ENCODE data around the gene MUC3A.
"Not testable (repeated sequence)": the region's sequence is repeated elsewhere in the genome, so short reads cannot be mapped to it uniquely, and the experiment has no call there.

MUC3A gene

DNA sequence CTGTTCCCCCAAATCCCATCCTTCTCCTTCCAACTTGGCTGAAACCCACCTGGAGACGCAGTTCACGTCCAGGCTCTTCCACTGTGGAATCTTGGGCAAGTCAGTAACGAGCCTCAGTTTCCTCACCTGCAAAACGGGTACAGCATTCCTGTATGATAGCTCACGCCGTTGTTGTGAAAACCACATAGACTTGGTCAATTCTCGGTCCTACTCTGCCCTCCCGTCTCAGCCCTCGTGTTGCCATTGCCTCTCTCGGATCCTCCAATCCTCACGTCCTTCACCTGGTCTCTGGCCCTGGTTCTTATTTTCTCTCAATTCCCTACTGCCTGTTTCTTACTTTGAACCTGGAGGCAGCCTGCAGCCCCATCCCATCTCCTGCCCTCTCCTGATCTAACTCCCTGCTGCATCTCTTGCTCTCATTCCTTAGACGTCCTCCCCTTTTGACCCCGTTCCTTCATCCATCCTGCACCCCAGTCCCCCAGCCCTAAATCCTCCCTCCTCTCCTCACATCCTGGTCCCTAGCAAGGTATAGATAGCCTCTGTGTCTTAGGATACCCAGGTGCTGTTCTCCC lies 18.0 kb downstream of the MUC3A start:
- no peak for DNase-seq
- in situ Hi-C loops (cut with MboI; ENCODE audit: low pct_unique_long_range_greater_than_20kb, low sequenced_read_pairs), result loop anchor here (10.0 kb wide), 1 partner anchor 97 kb away; no protein-coding TSS in a partner anchor

DNA sequence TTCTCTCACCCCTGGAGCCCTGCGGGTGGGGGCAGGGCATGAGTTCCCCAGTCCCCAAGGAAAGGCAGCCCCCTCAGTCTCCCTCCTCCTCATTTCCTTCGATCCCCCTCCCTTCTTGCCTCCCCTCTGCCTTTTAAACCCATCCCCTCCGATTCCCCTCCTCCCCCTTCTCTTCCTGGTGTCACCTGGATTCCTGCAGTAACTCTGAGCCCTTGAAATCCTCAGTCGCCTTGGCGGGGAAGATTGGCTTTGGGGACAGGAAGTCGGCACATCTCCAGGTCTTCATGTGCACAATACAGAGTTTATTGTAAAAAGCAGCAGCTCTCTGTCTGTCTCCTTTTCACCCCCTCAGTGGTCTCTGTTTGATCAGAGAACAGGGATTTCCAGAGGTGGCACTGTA lies 18.7 kb downstream of the MUC3A start:
- no peak for DNase-seq
- in situ Hi-C loops (cut with MboI; ENCODE audit: low pct_unique_long_range_greater_than_20kb, low sequenced_read_pairs), result loop anchor here (10.0 kb wide), 1 partner anchor 97 kb away; no protein-coding TSS in a partner anchor

DNA sequence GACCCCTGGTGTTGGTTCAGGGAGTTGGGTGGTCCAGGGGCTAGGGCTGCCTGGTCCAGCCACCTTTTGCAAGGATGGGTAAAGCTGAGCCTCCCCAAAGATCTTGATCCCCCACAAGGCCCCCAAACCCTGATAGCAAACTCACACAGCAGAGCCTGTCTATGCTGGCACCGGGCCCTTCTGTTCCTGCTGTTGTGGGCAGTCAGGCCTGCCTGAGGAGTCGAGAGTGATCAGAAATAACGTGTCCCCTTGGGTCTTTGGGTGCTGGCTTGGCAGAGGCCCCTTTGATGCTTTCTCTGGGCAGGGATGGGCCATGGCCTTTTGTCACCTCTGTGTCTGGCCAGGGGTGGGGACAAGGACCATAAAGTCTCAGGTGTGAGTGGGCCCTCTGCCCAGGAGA lies 19.3 kb downstream of the MUC3A start:
- in situ Hi-C loops (cut with MboI; ENCODE audit: low pct_unique_long_range_greater_than_20kb, low sequenced_read_pairs), result loop anchor here (10.0 kb wide), 1 partner anchor 96 kb away; no protein-coding TSS in a partner anchor
- DNase-seq, result no peak

DNA sequence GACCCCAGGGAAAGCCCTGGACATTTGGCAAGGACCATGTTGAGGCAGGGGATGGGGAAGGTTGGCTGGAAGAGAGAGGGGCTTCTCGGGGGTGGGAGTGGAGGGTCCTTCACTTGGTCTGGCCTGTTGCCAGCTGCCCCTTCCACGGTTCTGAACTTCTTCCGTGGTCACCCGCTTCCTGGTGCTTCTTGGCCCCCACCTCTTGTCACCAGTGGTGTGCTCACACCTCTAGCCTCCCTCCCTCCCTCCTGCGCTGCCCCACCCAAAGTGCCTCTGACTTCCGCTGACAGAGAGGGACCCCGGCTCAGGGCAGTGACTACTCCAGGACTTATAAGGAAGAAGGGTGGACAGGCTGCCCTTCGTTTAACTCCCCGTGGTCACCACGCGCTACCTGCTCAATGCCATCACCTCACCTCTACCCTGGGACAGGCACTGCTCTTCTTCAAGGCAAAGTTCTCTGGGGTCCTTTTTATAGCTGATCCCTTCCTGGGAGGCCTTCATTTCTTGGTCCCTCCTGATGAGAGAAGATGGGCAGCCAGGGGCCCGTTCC lies 19.8 kb downstream of the MUC3A start, which contains the start of gene MUC12:
TSS of gene MUC12 (plus strand) at position 500 of the 550 bp plus-strand sequence. CDS start 58 bp downstream, outside the sequence.
- in situ Hi-C loops (cut with MboI; ENCODE audit: low pct_unique_long_range_greater_than_20kb, low sequenced_read_pairs), result loop anchor here (10.0 kb wide), 1 partner anchor 96 kb away; no protein-coding TSS in a partner anchor
- no peak for DNase-seq

DNA sequence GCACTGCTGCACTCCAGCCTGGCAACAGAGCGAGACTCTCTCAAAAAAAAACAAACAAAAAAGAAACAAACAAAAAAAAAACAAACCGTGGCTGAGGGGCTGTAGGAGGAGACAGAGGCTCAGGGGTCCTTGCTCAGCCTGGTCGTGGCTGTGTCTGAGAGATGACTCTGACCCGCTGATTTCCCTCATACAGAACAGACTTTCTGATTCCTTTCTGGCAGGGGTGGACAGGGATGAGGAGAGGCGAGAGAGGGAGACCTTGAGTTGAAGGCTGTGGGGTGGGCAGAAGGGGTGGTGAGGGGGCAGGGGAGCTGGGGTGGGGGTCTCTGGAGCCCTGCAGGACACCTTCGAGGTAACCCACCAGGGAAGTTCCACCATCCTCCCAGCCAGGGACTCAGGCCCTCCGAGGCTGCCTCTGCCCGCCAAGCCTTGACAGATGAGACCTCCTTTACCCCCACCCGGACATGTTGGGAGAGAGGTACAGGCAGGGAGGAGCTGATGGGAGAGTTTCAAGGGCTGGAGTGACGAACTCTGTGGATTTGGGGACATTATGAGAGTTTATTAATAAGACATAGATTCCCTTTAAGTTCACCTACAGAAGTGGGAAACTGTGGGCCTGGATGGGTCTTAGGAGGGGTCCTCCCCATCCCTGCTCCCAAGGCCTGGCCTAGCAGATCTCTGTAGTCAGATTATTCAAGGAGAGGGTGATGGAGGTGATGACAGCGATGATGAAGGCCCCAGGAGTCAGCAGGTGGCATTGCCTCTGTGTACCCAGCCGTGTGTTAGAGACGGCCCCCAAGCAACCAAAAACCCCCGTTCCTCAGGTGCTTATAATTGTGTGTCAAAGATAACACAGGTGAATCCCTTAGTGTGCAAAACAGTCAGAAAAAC lies 22.0 kb downstream of the MUC3A start:
- DNase-seq, result no peak
- in situ Hi-C loops (cut with MboI; ENCODE audit: low pct_unique_long_range_greater_than_20kb, low sequenced_read_pairs), result no loop called here

DNA sequence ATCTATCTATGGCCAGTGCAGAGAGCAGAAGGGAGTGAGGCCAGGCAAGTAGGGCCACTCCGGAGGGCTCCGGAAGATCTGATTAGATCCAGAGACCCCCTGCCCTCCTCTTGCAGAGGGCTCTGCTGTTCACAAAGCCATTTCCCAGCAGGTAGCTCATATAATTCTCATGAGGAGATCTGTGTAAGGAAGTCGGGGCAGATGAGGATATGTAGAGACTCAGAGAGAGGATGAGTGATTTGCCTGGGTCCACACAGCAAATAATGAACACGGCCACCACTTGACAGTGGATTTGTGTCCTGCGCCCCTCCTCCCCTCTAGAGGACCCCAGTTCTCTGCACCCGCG lies 22.6 kb downstream of the MUC3A start:
- in situ Hi-C loops (cut with MboI; ENCODE audit: low pct_unique_long_range_greater_than_20kb, low sequenced_read_pairs), result no loop called here
- no peak for DNase-seq

DNA sequence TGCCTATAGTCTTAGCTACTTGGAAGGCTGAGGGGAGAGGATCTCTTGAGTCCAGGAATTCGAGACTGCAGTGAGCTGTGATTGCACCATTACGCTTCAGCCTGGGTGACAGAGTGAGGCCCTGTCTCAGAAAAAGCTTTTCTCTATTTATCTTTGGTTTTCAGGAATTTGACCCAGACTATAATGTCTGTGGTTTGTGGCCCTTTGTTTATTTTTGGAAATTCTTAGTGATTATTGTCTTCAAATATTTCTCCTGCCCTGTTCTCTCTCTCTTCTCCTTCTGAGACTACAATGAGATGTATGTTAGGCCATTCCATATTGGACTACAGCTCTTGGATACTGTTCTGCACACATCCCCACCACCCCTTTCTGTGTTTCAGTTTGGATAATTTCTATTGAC lies 24.7 kb downstream of the MUC3A start:
- in situ Hi-C loops (cut with MboI; ENCODE audit: low pct_unique_long_range_greater_than_20kb, low sequenced_read_pairs), result no loop called here
- no peak for DNase-seq

DNA sequence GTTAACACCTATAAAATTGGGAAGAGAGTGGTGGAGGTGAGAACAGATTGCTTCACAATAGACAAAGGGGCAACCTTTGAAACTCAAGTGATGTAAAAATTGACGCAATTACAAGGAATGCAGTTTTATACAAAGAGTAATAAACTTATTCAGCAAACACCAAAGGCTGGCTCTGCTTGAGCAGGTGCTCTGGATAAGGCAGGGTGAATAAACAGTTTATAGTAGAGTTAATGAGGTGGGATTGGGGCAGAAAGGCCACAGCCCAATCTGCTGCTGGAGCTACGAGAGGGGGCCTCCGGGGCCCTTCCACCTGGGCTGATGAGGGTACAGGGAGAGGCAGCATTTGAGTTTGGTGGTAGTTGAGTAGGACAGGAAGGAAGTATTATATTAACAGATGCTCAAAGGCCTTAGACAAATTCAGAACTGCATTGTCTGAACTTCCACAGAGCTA lies 26.1 kb downstream of the MUC3A start:
- in situ Hi-C loops (cut with MboI; ENCODE audit: low pct_unique_long_range_greater_than_20kb, low sequenced_read_pairs), result no loop called here

DNA sequence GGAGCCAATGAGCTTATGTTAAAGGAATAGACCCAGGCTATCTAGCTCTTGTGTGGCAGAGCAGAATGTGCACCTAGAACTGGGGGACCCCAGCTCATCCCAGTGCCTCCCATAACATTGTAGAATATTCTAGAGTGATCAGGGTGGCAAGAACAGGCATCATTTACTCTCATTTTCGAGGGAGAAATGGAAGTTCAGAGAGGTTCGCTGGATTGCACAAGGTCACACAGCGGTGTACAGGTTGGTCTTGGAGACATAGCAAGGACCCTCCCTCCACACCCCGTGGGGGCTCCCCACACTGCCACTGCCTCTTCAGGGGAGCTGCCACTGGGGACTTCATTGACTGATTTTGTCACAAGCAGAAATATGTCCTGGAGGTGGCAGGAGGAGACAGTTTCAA lies 29.0 kb downstream of the MUC3A start:
- in situ Hi-C loops (cut with MboI; ENCODE audit: low pct_unique_long_range_greater_than_20kb, low sequenced_read_pairs), result no loop called here
- no peak for DNase-seq

More for the DNA sequence above, 26.1 kb downstream of the MUC3A start:
- DNase-seq, result no peak

DNA sequence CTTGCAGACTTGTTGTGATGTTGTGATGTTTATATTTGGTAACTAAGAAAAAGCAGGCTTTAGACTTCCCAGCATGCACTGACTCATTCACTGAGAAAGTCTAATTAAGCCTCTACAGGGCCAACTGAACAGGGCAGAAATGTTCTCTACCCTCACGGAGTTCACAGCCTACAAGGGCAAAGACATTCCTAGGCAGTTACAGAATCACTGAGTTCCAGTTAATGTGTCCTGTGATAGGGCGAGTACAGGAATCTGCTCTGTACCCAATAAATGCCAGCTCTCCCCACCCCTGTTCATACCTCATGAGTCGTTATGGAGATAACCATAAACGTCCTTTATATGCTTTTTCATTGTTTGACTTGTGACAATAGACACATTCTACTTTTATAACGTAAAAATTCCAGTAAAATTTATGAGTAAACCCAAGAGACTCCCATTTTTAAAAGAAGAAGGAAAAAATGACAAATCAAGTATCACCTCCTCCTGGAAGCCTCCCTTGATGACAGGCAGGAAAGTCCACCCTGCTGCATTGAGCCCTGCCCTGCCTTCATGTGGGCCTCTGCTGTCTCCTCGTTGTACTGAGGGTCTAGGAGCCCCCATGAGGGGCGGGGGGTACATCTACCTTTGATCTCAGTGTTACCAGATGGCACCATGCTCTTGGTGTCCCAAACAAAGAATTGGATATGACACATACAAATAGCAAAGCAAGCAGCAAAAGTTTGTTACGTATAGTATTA lies 34.3 kb downstream of the MUC3A start:
- no peak for DNase-seq
- in situ Hi-C loops (cut with MboI; ENCODE audit: low pct_unique_long_range_greater_than_20kb, low sequenced_read_pairs), result no loop called here

DNA sequence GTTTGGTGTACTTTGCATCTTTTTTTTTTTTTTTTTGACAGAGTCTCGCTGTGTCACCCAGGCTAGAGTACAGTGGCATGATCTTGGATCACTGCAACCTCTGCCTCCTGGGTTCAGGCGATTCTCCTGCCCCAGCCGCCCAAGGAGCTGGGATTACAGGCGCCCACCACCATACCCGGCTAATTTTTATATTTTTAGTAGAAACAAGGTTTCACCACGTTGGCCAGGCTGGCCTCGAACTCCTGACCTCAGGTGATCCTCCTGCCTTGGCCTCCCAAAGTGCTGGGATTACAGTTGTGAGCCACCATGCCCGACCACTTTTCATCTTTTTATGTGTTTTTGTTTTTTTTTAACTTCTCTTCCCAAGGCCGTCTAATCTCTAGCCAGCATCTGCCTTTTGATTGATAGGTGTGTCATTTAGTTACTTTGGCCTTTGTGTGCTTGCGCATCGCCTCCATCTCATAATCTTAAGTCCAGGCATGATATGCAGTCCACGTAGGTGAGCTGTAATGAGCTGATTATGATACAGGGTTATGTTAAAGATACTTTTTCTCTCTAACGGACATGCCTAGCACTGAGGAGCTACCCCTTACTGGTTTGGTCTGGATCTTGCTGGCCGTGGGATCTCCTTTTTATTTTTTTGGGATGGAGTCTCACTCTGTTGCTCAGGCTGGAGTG lies 35.0 kb downstream of the MUC3A start:
- in situ Hi-C loops (cut with MboI; ENCODE audit: low pct_unique_long_range_greater_than_20kb, low sequenced_read_pairs); DNase-seq: not testable (repeated sequence)

DNA sequence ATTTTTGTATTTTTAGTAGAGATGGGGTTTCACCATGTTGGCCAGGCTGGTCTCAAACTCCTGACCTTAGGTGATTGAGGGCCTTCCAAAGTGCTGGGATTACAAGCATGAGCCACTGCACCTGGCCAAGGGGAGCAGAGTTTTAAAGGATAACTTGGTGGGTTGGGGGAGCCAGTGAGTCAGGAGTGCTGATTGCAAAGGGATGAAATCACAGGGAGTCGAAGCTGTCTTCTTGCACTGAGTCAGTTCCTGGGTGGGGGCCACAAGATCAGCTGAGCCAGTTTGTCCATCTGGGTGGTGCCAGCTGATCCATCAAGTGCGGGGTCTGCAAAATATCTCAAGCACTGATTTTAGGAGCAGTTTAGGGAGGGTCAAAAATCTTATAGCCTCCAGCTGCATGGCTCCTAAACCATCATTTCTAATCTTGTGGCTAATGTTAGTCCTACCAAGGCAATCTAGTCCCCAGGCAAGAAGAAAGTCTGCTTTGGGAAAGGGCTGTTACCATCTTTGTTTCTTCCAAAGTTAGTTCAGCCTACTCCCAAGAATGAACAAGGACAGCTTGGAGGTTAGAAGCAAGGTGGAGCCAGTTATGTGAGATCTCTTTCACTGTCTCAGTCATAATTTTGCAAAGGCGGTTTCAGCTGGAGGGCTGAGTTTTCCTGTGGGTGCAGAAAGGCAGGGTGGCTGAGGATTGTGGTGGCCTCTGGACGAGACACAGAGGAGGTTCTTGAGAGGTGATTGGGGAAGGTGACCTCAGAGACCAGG lies 35.9 kb downstream of the MUC3A start:
- DNase-seq; in situ Hi-C loops (cut with MboI; ENCODE audit: low pct_unique_long_range_greater_than_20kb, low sequenced_read_pairs): not testable (repeated sequence)

DNA sequence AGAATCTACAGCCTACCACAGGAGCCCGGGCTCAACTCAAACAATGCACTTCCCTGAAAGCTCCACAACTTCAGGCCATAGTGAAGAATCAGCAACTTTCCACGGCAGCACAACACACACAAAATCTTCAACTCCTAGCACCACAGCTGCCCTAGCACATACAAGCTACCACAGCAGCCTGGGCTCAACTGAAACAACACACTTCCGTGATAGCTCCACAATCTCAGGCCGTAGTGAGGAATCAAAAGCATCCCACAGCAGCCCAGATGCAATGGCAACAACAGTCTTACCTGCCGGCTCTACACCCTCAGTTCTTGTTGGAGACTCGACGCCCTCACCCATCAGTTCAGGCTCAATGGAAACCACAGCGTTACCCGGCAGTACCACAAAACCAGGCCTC lies 42.3 kb downstream of the MUC3A start:
- in situ Hi-C loops (cut with MboI; ENCODE audit: low pct_unique_long_range_greater_than_20kb, low sequenced_read_pairs), result no loop called here
- no peak for DNase-seq

DNA sequence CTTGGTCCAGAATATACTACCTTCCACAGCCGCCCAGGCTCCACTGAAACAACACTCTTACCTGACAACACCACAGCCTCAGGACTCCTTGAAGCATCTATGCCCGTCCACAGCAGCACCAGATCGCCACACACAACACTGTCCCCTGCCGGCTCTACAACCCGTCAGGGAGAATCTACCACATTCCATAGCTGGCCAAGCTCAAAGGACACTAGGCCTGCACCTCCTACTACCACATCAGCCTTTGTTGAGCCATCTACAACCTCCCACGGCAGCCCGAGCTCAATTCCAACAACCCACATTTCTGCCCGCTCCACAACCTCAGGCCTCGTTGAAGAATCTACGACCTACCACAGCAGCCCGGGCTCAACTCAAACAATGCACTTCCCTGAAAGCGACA lies 42.9 kb downstream of the MUC3A start:
- in situ Hi-C loops (cut with MboI; ENCODE audit: low pct_unique_long_range_greater_than_20kb, low sequenced_read_pairs); DNase-seq: not testable (repeated sequence)

DNA sequence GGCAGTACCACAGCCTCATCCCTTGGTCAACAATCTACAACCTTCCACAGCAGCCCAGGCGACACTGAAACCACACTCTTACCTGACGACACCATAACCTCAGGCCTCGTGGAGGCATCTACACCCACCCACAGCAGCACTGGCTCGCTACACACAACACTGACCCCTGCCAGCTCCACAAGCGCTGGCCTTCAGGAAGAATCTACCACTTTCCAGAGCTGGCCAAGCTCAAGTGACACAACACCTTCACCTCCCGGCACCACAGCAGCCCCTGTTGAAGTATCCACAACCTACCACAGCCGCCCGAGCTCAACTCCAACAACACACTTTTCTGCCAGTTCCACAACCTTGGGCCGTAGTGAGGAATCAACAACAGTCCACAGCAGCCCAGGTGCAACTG lies 45.3 kb downstream of the MUC3A start:
- in situ Hi-C loops (cut with MboI; ENCODE audit: low pct_unique_long_range_greater_than_20kb, low sequenced_read_pairs); DNase-seq: not testable (repeated sequence)

DNA sequence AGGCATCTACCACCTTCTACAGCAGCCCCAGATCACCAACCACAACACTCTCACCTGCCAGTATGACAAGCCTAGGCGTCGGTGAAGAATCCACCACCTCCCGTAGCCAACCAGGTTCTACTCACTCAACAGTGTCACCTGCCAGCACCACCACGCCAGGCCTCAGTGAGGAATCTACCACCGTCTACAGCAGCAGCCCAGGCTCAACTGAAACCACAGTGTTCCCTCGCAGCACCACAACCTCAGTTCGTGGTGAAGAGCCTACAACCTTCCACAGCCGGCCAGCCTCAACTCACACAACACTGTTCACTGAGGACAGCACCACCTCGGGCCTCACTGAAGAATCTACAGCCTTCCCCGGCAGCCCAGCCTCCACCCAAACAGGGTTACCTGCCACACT lies 49.2 kb downstream of the MUC3A start:
- DNase-seq; in situ Hi-C loops (cut with MboI; ENCODE audit: low pct_unique_long_range_greater_than_20kb, low sequenced_read_pairs): not testable (repeated sequence)

DNA sequence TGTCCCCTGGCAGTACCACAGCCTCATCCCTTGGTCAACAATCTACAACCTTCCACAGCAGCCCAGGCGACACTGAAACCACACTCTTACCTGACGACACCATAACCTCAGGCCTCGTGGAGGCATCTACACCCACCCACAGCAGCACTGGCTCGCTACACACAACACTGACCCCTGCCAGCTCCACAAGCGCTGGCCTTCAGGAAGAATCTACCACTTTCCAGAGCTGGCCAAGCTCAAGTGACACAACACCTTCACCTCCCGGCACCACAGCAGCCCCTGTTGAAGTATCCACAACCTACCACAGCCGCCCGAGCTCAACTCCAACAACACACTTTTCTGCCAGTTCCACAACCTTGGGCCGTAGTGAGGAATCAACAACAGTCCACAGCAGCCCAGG lies 50.0 kb downstream of the MUC3A start:
- in situ Hi-C loops (cut with MboI; ENCODE audit: low pct_unique_long_range_greater_than_20kb, low sequenced_read_pairs), result not testable (repeated sequence)

DNA sequence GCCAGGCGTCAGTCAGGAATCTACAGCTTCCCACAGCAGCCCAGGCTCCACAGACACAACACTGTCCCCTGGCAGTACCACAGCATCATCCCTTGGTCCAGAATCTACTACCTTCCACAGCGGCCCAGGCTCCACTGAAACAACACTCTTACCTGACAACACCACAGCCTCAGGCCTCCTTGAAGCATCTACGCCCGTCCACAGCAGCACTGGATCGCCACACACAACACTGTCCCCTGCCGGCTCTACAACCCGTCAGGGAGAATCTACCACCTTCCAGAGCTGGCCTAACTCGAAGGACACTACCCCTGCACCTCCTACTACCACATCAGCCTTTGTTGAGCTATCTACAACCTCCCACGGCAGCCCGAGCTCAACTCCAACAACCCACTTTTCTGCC lies 50.7 kb downstream of the MUC3A start:
- in situ Hi-C loops (cut with MboI; ENCODE audit: low pct_unique_long_range_greater_than_20kb, low sequenced_read_pairs), result not testable (repeated sequence)

More for the DNA sequence above, 50.0 kb downstream of the MUC3A start:
- not testable (repeated sequence) for DNase-seq

More for the DNA sequence above, 50.7 kb downstream of the MUC3A start:
- DNase-seq, result not testable (repeated sequence)

All from KBM-7 (cell line).